CD4-positive, alpha-beta T cell treated with Interleukin-10 for 1 hour (primary cell): ENCODE data around the gene SURF2.
"Not testable (repeated sequence)": the region's sequence is repeated elsewhere in the genome, so short reads cannot be mapped to it uniquely, and the experiment has no call there.

ENCODE experiments used
- DNase-seq: peaks from one replicate; pipeline ENCODE4 v3.0.0-alpha.2; 2020

SURF2 gene

GRCh38 chr9:133357656-133358055, 1.3 kb downstream of the SURF2 start:
- DNase-seq: no peak

DNA sequence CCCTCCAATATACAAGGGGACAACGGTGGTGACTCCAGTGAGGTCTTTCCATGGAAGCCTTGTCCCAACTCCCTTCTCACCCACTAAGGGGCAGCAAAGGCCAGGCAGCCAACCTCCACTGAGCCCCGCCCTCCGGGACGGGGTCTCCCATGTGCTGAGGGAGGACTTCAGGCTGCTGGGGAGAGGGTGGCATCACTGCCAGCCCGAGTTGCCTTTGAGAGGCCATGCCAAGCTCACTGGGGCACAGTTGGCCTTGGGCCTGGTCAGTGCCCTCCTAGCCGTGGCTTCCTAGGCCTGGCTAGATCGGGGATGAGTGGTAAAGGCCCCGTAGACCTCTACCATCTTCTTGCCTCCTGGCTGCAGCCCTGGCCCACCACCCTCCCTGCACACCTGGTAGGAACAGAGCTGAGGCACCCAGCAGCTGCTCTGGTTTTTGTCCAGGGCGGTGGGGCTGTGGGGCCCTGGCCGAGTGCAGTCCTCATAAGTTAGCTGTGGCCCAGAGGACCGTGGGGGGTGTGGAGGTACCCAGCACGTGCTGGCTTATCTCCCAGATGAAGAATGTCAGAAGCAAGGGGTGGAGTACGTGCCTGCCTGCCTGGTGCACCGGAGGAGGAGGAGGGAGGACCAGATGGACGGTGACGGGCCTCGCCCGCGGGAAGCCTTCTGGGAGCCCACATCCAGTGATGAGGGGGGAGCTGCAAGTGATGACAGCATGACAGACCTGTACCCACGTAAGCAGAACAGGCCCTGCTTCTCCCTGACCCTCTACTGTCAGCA, 3.2 kb downstream of the SURF2 start:
- DNase-seq: no peak

DNA sequence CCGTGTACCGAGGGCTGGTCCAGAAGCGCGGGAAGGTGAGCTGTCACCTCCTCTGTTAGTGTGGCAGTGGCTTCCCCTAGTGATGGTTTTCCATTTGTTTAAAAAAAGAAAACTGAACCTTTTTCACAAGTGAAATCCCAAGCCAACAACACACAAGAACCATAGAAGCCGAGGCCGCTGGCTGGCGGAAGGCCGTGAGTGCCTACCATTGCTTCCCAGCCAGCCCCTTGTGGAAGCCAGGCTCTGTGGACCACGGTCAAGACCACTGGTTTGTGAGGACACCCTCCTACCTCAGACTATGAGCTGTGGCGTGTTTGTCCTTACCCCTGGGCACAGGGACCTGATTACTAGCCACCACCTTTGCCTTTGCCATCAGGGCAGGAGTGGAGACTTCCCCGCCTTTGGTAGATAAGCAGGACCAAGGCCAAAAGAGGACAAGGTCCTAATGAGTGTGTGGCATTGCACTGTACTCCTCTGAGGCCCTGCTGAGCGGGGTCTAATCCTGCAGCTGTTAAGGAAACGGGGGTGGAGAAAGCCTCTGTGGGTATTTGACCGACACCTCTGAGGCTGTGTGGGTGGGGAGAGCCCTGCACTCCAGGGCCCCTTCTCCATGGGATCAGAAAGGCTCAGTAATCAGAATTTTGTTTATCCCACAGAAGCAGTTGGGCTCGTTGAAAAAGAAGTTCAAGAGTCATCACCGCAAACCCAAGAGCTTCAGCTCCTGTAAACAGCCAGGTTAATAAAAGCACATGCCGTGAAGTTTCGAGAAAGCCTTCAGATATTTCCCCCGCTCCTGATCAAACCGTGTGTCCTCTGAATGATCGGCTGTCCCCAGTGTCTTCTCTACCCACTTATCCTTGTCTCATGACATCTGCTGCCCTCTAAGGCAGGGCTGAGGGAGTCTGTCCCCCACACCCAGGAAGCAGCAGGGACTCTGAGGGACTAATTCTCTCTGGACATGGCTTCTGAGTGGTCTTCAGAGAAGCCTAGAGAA, 4.3 kb downstream of the SURF2 start:
- DNase-seq: no peak

GRCh38 chr9:133361507-133362092, 5.2 kb downstream of the SURF2 start:
- no peak for DNase-seq

GRCh38 chr9:133362359-133363044, 6.2 kb downstream of the SURF2 start:
- DNase-seq: no peak

GRCh38 chr9:133366435-133366834, 10.1 kb downstream of the SURF2 start:
- no peak for DNase-seq

DNA sequence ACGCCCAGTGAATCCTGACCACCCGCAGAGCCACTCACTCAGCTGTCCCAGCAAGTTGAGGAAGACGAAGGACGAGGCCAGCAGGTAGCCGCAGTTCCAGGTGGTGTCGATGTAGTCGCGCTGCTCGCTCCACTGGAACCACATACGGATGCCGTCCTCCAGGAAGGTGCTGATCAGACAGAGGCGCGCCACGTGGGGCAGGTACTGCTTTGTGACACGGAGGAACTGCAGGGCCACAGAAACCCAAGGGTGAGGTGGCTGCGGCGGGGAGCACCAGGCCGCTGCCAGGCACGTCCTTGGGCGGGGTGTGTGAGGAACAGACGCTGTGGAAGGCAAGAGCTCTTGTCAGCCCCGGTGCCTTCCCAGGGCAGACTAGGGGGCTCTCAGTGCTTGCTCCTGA, 10.9 kb downstream of the SURF2 start:
- no peak for DNase-seq

DNA sequence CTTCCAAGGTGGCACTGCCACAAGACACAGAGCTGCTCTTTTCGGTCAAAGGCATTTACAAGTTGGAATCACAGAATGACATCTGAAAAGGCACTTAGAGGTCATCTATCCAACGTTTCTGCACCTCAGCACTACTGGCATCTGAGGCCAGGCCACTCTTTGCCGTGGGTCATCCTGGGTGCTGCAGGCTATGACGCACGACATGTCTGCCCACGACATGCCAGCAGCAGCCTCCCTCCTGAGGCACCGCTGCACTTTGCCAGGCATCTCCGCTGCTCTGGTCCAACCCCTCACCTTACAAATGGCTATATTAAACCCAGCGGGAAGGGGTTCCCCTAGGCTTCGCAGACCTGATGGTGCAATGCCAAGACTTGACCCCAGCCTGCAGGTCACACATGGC, 11.4 kb downstream of the SURF2 start:
- DNase-seq: no peak

DNA sequence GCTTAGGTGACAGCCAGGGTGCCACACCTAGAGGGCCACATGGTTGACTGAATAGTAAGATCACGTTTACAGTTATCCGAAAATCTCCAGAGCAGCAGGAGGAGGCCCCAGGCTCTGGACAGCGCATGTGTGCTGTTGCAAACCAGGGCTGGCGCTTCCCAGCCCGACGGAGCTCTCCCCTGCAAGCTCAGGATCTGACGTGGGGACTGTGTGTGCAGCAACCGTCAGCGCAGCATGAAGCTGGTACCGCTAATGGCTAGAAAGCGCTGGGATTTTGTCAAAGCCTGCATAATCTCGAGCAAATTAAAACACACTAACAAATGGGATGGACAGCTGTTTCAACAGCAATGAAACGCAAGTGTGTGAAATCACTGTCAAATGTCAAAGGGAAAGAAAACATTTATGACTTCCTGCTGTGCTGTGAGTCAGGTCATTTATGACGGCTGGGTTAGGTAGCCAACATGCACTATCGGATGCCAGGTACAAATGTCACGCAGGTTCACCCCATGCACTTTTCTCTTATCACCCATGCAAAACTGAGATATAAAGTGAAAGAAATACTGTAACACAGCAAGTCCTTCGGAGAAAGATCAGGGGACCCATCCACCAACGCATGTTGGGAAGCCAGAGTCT, 12.0 kb downstream of the SURF2 start:
- DNase-seq: no peak

DNA sequence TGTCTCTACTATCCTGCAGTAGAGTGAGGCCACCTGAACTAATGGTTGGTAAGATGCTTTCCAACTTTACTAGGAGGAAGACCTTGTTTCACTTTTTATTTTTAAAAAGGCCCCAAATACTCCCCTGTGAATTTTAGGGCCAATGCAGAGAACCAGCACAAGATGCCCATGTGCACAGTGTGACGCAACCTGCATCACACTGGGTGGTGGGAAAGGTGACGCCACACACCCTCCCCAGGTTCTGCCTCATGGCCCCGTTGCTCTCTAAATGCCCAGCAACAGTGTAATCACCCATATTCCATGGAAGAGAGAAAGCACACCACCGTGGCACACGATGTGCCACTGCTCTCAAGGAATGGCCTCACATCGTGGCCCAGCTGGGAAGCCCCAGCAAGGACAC, 13.1 kb downstream of the SURF2 start:
- no peak for DNase-seq

DNA sequence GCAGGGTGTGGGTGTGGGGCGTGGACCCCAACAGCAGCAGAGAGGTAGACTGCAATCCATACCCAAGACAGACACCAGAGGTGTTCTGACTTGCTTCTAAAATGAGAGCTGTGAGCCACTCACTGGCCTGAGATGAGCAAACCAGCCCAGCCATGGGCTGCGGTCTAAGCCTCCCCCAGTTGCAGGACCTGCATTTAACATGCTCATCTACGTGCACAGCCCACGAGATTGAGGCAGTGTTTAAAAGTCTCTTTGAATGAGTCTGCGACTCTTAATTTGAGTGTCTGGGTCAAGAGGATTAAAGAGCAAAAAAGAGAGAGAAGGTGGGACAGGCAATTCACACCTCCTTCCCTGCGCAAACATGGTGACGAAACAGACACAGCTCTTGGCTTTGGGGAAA, 13.6 kb downstream of the SURF2 start:
- no peak for DNase-seq

DNA sequence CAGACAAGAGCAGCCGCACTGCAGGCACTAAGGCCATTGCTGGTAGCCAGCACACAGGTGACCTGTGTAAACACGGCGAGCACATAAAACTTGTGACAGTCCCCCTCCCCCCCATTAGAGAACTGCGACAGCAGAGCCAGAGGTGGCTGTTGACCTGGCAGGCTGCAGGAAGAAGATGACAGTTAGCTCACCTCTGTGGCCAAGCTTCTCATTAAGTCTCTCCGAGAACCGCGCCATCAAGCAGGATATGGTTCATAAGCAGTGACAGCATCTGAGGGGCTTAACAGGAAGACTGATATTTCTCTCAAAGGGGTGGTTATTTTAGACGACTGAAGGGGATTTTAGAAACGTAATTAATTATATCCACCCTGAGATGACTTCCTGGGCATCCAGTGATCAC, 14.3 kb downstream of the SURF2 start:
- peak; percentile 70 for DNase-seq

DNA sequence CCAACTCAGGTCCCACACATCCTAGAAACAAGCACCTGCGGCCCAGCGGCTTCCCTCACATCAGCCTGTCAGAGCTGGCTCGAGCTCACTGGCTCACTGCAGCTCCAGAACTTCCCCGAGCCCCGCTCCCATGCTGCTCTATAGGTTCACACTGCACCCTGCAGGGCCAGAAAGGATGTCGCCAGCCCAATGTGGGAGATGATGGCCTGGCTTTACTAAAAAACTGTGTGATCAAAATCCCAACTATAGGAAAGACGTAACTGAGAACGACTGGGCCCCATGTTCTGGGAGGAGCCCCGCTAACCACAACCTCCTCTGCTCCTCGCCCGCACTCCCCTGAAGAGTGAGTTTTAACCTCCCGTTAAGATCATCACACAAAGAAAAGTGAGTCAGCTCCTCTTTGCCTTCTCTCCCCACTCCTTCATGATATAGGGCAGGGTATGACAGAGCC, 14.9 kb downstream of the SURF2 start:
- peak; percentile 76 for DNase-seq

GRCh38 chr9:133372144-133372543, 15.8 kb downstream of the SURF2 start:
- DNase-seq: no peak

DNA sequence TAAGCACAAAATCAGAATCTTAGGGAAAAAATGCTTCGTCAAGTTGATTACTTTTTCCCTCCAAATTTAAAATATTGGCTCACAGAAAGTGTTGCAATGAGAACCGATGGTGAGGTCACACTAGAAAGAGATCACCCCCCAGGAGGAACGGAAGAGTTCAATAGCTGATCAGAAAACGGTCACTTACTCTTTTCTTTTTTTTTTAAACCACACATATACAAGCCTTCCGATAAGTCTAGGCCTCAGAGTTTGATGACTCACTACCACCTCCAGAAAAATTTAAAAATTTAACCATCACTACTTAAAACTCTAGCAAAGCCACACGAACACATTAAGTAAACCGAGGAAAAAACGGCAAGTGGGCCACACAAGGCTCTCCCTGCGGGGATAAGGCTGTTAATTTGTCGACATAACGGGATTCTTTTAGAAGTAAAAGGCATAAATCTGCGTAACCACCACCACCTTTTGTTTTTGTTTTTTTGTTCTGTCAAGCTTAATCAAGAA, 18.3 kb downstream of the SURF2 start:
- peak; percentile 65 for DNase-seq

- DNase-seq: no peak
These were observed 18.9 kb downstream of the SURF2 start for GRCh38 chr9:133375116-133375723.

GRCh38 chr9:133375724-133376654, 19.6 kb downstream of the SURF2 start, which contains the start of the genes STKLD1 and SURF4:
STKLD1 (plus strand) TSS chr9:133376366; CDS start chr9:133376474, 108 bp downstream.
SURF4 (minus strand) TSS chr9:133376060; CDS start chr9:133375969, 91 bp downstream.
- DNase-seq: peak; percentile 95

DNA sequence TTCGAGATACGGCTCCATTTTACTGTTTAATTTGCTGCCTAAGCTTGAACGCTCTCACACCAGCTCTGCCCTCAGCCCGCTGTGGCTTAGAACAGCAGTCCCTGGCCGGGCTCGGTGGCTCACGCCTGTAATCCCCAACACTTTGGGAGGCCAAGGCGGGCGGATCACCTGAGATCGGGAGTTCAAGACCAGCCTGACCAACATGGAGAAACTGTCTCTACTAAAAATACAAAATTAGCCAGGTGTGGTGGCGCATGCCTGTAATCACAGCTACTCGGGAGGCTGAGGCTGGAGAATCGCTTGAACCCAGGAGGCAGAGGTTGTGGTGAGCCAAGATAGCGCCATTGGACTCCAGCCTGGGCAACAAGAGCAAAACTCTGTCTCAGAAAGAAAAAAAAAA, 20.9 kb downstream of the SURF2 start:
- DNase-seq: not testable (repeated sequence)

- no peak for DNase-seq
These were observed 21.4 kb downstream of the SURF2 start for GRCh38 chr9:133377721-133378216.

- no peak for DNase-seq
These were observed 22.1 kb downstream of the SURF2 start for GRCh38 chr9:133378408-133378962.
